Activated T-helper 17 cell treated with anti-CD3 and anti-CD28 coated beads, Interleukin-2, amount 50 U/mL, for 72 hours (primary cell): ENCODE results near the gene PHACTR1. TPM values are rescaled to one million over a fixed set of nuclear protein-coding genes. Genes with fewer than 3 reads are reported as not detected.
"Not testable (repeated sequence)": the region's sequence is repeated elsewhere in the genome, so short reads cannot be mapped to it uniquely, and the experiment has no call there.

Experiments
- ATAC-seq: fragments of 150-1000 bp; cut with Tn5 transposase; replicated peaks from 2 replicates; pipeline ENCODE4 v1.10.0; 2021; ENCODE audit warnings: mild to moderate bottlenecking, moderate library complexity
- H3K27ac Mint-ChIP-seq: one replicate; pipeline ENCODE4 v1.8.0; 2022; ENCODE audit warnings: mixed read lengths
- H3K27me3 Mint-ChIP-seq: one replicate; pipeline ENCODE4 v1.8.0; 2022; ENCODE audit warnings: mixed read lengths
- H3K36me3 Mint-ChIP-seq: one replicate; pipeline ENCODE4 v1.8.0; 2022; ENCODE audit warnings: low read depth, mild to moderate bottlenecking, mixed read lengths
- H3K4me1 Mint-ChIP-seq: one replicate; pipeline ENCODE4 v1.8.0; 2022; ENCODE audit warnings: mixed read lengths
- H3K4me3 Mint-ChIP-seq: one replicate; pipeline ENCODE4 v1.8.0; 2022; ENCODE audit warnings: mild to moderate bottlenecking, mixed read lengths
- H3K9me3 Mint-ChIP-seq: one replicate; pipeline ENCODE4 v1.8.0; 2022; ENCODE audit warnings: mixed read lengths
- total RNA-seq, 2 donors: library from RNA; stranded (reverse); gene quantifications; one replicate each; pipeline ENCODE4 v1.2.3, GENCODE V29; 2022

The PHACTR1 gene
- total RNA-seq, 2 donors from 2014 or later: 0.05 to 1.5 TPM

- H3K27me3 Mint-ChIP-seq: peaks cover 39% of the 10 kb centered on the region
- H3K27ac Mint-ChIP-seq: no peak overlapping the region
- ATAC-seq: no peak
- no peaks in the 10 kb centered on the region for H3K9me3 Mint-ChIP-seq
- no peaks in the 10 kb centered on the region for H3K36me3 Mint-ChIP-seq
- H3K4me3 Mint-ChIP-seq: no peak overlapping the region
- no peaks in the 10 kb centered on the region for H3K4me1 Mint-ChIP-seq
Measured at GRCh38 chr6:13124131-13124530, 407.6 kb downstream of the PHACTR1 start.

- H3K4me3 Mint-ChIP-seq: no peak overlapping the region
- H3K9me3 Mint-ChIP-seq: no peaks in the 10 kb centered on the region
- H3K27ac Mint-ChIP-seq: no peak overlapping the region
- no peaks in the 10 kb centered on the region for H3K4me1 Mint-ChIP-seq
- H3K27me3 Mint-ChIP-seq: peaks cover 31% of the 10 kb centered on the region
- ATAC-seq: no peak
- H3K36me3 Mint-ChIP-seq: no peaks in the 10 kb centered on the region
Measured at GRCh38 chr6:13125841-13126240, 409.3 kb downstream of the PHACTR1 start.

- ATAC-seq: peak; percentile 28
- no peaks in the 10 kb centered on the region for H3K9me3 Mint-ChIP-seq
- H3K4me3 Mint-ChIP-seq: no peak overlapping the region
- H3K4me1 Mint-ChIP-seq: no peaks in the 10 kb centered on the region
- no peaks in the 10 kb centered on the region for H3K36me3 Mint-ChIP-seq
- H3K27me3 Mint-ChIP-seq: peaks cover 13% of the 10 kb centered on the region
- H3K27ac Mint-ChIP-seq: no peak overlapping the region
Measured at GRCh38 chr6:13131935-13132661, 415.5 kb downstream of the PHACTR1 start.

- H3K4me3 Mint-ChIP-seq, H3K4me1 Mint-ChIP-seq, H3K36me3 Mint-ChIP-seq, H3K9me3 Mint-ChIP-seq, ATAC-seq, H3K27ac Mint-ChIP-seq, H3K27me3 Mint-ChIP-seq: not testable (repeated sequence)
Measured at GRCh38 chr6:13133894-13134293, 417.3 kb downstream of the PHACTR1 start.

- H3K27me3 Mint-ChIP-seq: peaks cover 3% of the 10 kb centered on the region
- no peaks in the 10 kb centered on the region for H3K4me1 Mint-ChIP-seq
- no peaks in the 10 kb centered on the region for H3K36me3 Mint-ChIP-seq
- no peak overlapping the region for H3K4me3 Mint-ChIP-seq
- H3K27ac Mint-ChIP-seq: no peak overlapping the region
- no peaks in the 10 kb centered on the region for H3K9me3 Mint-ChIP-seq
- no peak for ATAC-seq
Measured at GRCh38 chr6:13135152-13135551, 418.6 kb downstream of the PHACTR1 start.

- Mint-ChIP-seq H3K4me1 (no peaks in the 10 kb centered on the region), H3K4me3 (no peak overlapping the region), H3K27me3 (peaks cover 4% of the 10 kb centered on the region), H3K36me3 (no peaks in the 10 kb centered on the region), H3K27ac (no peak overlapping the region), H3K9me3 (no peaks in the 10 kb centered on the region)
- ATAC-seq: no peak
Measured at GRCh38 chr6:13139119-13139518, 422.6 kb downstream of the PHACTR1 start.

- H3K4me1 Mint-ChIP-seq: no peaks in the 10 kb centered on the region
- no peak overlapping the region for H3K4me3 Mint-ChIP-seq
- peaks cover 4% of the 10 kb centered on the region for H3K27me3 Mint-ChIP-seq
- H3K27ac Mint-ChIP-seq: no peak overlapping the region
- H3K9me3 Mint-ChIP-seq: no peaks in the 10 kb centered on the region
- H3K36me3 Mint-ChIP-seq: no peaks in the 10 kb centered on the region
- no peak for ATAC-seq
Measured at GRCh38 chr6:13140980-13141379, 424.4 kb downstream of the PHACTR1 start.

GRCh38 chr6:13141387-13141786 is 424.8 kb downstream of the PHACTR1 start:
- Mint-ChIP-seq H3K9me3 (no peaks in the 10 kb centered on the region), H3K27ac (no peak overlapping the region), H3K36me3 (no peaks in the 10 kb centered on the region), H3K4me1 (no peaks in the 10 kb centered on the region), H3K27me3 (peaks cover 4% of the 10 kb centered on the region), H3K4me3 (no peak overlapping the region)
- no peak for ATAC-seq

- Mint-ChIP-seq H3K27me3 (peaks cover 4% of the 10 kb centered on the region), H3K4me3 (no peak overlapping the region), H3K27ac (no peak overlapping the region), H3K36me3 (no peaks in the 10 kb centered on the region), H3K9me3 (no peaks in the 10 kb centered on the region), H3K4me1 (no peaks in the 10 kb centered on the region)
- ATAC-seq: no peak
Measured at GRCh38 chr6:13142611-13143010, 426.0 kb downstream of the PHACTR1 start.

- Mint-ChIP-seq H3K36me3 (no peaks in the 10 kb centered on the region), H3K27me3 (peaks cover 6% of the 10 kb centered on the region), H3K9me3 (no peaks in the 10 kb centered on the region), H3K4me3 (no peak overlapping the region), H3K4me1 (no peaks in the 10 kb centered on the region), H3K27ac (no peak overlapping the region)
- no peak for ATAC-seq
Measured at GRCh38 chr6:13146442-13146841, 429.9 kb downstream of the PHACTR1 start.

- no peaks in the 10 kb centered on the region for H3K4me1 Mint-ChIP-seq
- no peak overlapping the region for H3K27ac Mint-ChIP-seq
- no peak for ATAC-seq
- peaks cover 11% of the 10 kb centered on the region for H3K27me3 Mint-ChIP-seq
- H3K4me3 Mint-ChIP-seq: no peak overlapping the region
- H3K36me3 Mint-ChIP-seq: no peaks in the 10 kb centered on the region
- no peaks in the 10 kb centered on the region for H3K9me3 Mint-ChIP-seq
Measured at GRCh38 chr6:13147376-13147775, 430.8 kb downstream of the PHACTR1 start.

- ATAC-seq: no peak
- Mint-ChIP-seq H3K36me3 (no peaks in the 10 kb centered on the region), H3K4me1 (no peaks in the 10 kb centered on the region), H3K27ac (no peak overlapping the region), H3K4me3 (no peak overlapping the region), H3K9me3 (no peaks in the 10 kb centered on the region), H3K27me3 (peaks cover 14% of the 10 kb centered on the region)
Measured at GRCh38 chr6:13147782-13148181, 431.2 kb downstream of the PHACTR1 start.

- Mint-ChIP-seq H3K9me3 (no peaks in the 10 kb centered on the region), H3K27me3 (peaks cover 19% of the 10 kb centered on the region), H3K4me3 (no peak overlapping the region), H3K27ac (no peak overlapping the region), H3K4me1 (no peaks in the 10 kb centered on the region), H3K36me3 (no peaks in the 10 kb centered on the region)
- no peak for ATAC-seq
Measured at GRCh38 chr6:13152764-13153163, 436.2 kb downstream of the PHACTR1 start.

- no peaks in the 10 kb centered on the region for H3K4me1 Mint-ChIP-seq
- H3K36me3 Mint-ChIP-seq: no peaks in the 10 kb centered on the region
- no peak overlapping the region for H3K4me3 Mint-ChIP-seq
- H3K27me3 Mint-ChIP-seq: peaks cover 28% of the 10 kb centered on the region
- no peak overlapping the region for H3K27ac Mint-ChIP-seq
- ATAC-seq: no peak
- H3K9me3 Mint-ChIP-seq: no peaks in the 10 kb centered on the region
Measured at GRCh38 chr6:13156381-13156780, 439.8 kb downstream of the PHACTR1 start.

GRCh38 chr6:13157293-13157692 is 440.7 kb downstream of the PHACTR1 start:
- Mint-ChIP-seq H3K36me3 (no peaks in the 10 kb centered on the region), H3K27me3 (peaks cover 25% of the 10 kb centered on the region), H3K27ac (no peak overlapping the region), H3K4me3 (no peak overlapping the region), H3K4me1 (no peaks in the 10 kb centered on the region), H3K9me3 (no peaks in the 10 kb centered on the region)
- ATAC-seq: no peak

- no peak overlapping the region for H3K4me3 Mint-ChIP-seq
- H3K9me3 Mint-ChIP-seq: no peaks in the 10 kb centered on the region
- H3K27ac Mint-ChIP-seq: no peak overlapping the region
- no peaks in the 10 kb centered on the region for H3K36me3 Mint-ChIP-seq
- no peak for ATAC-seq
- peaks cover 19% of the 10 kb centered on the region for H3K27me3 Mint-ChIP-seq
- peaks cover 6% of the 10 kb centered on the region for H3K4me1 Mint-ChIP-seq
Measured at GRCh38 chr6:13159300-13159699, 442.7 kb downstream of the PHACTR1 start.
